Stomach (tissue), 4 donors: ENCODE data around the gene TRAPPC3L.

Experiments used
- EP300 ChIP-seq: sonication (generic); formaldehyde crosslinking; IDR thresholded peaks from one replicate; pipeline ENCODE4 v1.6.1; 2017; ENCODE audit warnings: antibody characterized with exemption
- POLR2A ChIP-seq, 4 donors: fragments of 450-650 bp; IDR thresholded peaks; one replicate each; pipeline ENCODE4 v1.6.1; 2016; ENCODE audit warnings: antibody characterized with exemption in 4 of 4, control low read depth in 2 of 4, mild to moderate bottlenecking in 1 of 4, moderate library complexity in 1 of 4
- POLR2AphosphoS5 ChIP-seq, 3 donors: sonication (generic); formaldehyde crosslinking; IDR thresholded peaks; one replicate each; pipeline ENCODE4 v1.6.1; 2016; ENCODE audit warnings: antibody characterized with exemption in 3 of 3
- TF ChIP-seq, protein P1 (sequence below), 7 experiments: fragments of 450-650 bp in 4 of 7; fragments of 200-600 bp in 3 of 7; sonication (generic) in 3 of 7; IDR thresholded peaks; one replicate each; pipeline ENCODE4 v1.5.1; 2016 to 2019; ENCODE audit warnings: antibody characterized with exemption in 7 of 7, control low read depth in 2 of 7, mild to moderate bottlenecking in 1 of 7

DNA sequence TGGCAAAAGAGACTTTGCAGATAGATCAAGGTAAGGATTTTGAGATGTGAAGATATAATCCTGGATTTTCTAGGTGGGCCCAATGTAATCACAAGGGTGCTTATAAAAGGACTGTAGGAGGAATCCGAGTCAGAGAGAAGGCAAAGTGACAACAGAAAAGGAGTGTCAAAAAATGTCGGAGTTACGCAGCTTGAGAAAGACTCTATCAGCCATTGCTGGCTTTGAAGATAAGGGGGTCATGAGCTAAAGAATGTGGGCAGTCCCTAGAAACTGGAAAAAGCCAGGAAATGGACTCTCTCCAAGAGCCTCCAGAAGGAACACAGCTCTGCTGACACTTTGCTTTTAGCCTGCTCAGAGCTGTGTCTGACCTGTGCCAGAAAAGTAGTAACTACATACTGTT lies 17.1 kb upstream of the TRAPPC3L start:
- no peak for TF ChIP-seq POLR2AphosphoS5 (IDR thresholded peaks at IDR 0.05)
- TF ChIP-seq, protein P1, sequence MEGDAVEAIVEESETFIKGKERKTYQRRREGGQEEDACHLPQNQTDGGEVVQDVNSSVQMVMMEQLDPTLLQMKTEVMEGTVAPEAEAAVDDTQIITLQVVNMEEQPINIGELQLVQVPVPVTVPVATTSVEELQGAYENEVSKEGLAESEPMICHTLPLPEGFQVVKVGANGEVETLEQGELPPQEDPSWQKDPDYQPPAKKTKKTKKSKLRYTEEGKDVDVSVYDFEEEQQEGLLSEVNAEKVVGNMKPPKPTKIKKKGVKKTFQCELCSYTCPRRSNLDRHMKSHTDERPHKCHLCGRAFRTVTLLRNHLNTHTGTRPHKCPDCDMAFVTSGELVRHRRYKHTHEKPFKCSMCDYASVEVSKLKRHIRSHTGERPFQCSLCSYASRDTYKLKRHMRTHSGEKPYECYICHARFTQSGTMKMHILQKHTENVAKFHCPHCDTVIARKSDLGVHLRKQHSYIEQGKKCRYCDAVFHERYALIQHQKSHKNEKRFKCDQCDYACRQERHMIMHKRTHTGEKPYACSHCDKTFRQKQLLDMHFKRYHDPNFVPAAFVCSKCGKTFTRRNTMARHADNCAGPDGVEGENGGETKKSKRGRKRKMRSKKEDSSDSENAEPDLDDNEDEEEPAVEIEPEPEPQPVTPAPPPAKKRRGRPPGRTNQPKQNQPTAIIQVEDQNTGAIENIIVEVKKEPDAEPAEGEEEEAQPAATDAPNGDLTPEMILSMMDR (IDR thresholded peaks at IDR 0.05): no peak
- no peak for TF ChIP-seq POLR2A (IDR thresholded peaks at IDR 0.05)
- no peak for TF ChIP-seq EP300
